ENCODE measurements around the gene GAB2. TPM values are rescaled to one million over a fixed set of nuclear protein-coding genes. Genes with fewer than 3 reads are reported as not detected.

GAB2 gene
- total RNA-seq, 1 donor from 2014 or later, result 6.6 TPM

- DNase-seq (ENCODE audit: low read depth) (no peak), FAIRE-seq (no peak)
- Histone ChIP-seq H3K27me3 (ENCODE audit: control insufficient read depth, insufficient read depth, low read length) (no peaks in the 10 kb centered on the region), H3K4me3 (ENCODE audit: low read depth, low read length) (no peak overlapping the region), H3K36me3 (ENCODE audit: control insufficient read depth, insufficient read depth, low read length) (no peaks in the 10 kb centered on the region)
- no peak for TF ChIP-seq CTCF (IDR thresholded peaks at IDR 0.05; ENCODE audit: insufficient read depth, low read length, severe bottlenecking)
Observed at GRCh38 chr11:78270971-78271370, 146.6 kb downstream of the GAB2 start.

- DNase-seq (ENCODE audit: low read depth) (no peak), FAIRE-seq (no peak)
- no peak for TF ChIP-seq CTCF (IDR thresholded peaks at IDR 0.05; ENCODE audit: insufficient read depth, low read length, severe bottlenecking)
- Histone ChIP-seq H3K36me3 (ENCODE audit: control insufficient read depth, insufficient read depth, low read length) (no peaks in the 10 kb centered on the region), H3K4me3 (ENCODE audit: low read depth, low read length) (no peak overlapping the region), H3K27me3 (ENCODE audit: control insufficient read depth, insufficient read depth, low read length) (no peaks in the 10 kb centered on the region)
Observed at GRCh38 chr11:78269806-78270205, 147.8 kb downstream of the GAB2 start.

DNA sequence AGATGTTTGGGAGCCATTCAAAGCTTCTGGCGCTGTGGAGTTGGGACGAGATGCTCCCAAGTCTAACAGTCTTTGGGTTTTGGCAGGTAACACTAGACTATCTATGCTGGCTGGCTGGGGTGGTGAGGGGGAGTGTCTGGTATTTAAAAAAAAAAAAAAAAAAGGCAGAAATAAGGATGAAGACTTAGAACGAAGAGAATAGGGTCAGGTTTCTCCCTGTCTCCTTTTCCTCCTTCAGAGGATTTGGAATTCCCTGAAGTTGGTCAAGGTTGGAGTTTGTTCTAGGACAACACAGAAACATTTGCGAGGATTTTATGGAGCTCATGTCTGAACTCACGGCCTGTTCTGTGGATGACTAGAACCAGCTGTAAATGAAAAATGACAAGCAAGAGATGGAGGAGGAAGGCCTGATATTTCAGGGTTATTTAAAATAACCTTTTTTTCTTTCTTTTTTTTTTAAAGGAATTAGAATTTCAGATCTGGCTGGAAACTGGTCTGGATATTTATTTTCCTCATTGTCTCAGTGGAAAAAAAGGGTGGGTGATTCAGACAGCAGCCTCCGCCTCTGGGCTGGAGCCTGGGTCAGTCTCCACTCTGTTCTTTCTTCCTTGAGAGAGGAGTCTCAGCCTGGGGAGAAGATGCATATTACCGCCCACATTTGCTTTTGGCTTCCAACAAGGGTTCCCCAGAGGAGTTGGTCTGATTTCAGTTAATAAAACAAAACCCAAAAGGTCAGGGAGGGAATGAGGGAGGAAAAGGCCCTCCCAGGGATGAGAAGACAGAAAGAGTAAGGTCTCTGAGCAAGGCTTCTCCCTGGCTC is 148.8 kb downstream of the GAB2 start:
- Histone ChIP-seq H3K4me3 (ENCODE audit: low read depth, low read length) (no peak overlapping the region), H3K36me3 (ENCODE audit: control insufficient read depth, insufficient read depth, low read length) (no peaks in the 10 kb centered on the region), H3K27me3 (ENCODE audit: control insufficient read depth, insufficient read depth, low read length) (no peaks in the 10 kb centered on the region)
- TF ChIP-seq CTCF (IDR thresholded peaks at IDR 0.05; ENCODE audit: insufficient read depth, low read length, severe bottlenecking), result no peak
- no peak for DNase-seq (ENCODE audit: low read depth)
- no peak for FAIRE-seq

- DNase-seq (ENCODE audit: low read depth), result no peak
- Histone ChIP-seq H3K27me3 (ENCODE audit: control insufficient read depth, insufficient read depth, low read length) (no peaks in the 10 kb centered on the region), H3K36me3 (ENCODE audit: control insufficient read depth, insufficient read depth, low read length) (no peaks in the 10 kb centered on the region), H3K4me3 (ENCODE audit: low read depth, low read length) (no peak overlapping the region)
- no peak for FAIRE-seq
- TF ChIP-seq CTCF (IDR thresholded peaks at IDR 0.05; ENCODE audit: insufficient read depth, low read length, severe bottlenecking), result no peak
Observed at GRCh38 chr11:78266451-78266850, 151.2 kb downstream of the GAB2 start.

DNA sequence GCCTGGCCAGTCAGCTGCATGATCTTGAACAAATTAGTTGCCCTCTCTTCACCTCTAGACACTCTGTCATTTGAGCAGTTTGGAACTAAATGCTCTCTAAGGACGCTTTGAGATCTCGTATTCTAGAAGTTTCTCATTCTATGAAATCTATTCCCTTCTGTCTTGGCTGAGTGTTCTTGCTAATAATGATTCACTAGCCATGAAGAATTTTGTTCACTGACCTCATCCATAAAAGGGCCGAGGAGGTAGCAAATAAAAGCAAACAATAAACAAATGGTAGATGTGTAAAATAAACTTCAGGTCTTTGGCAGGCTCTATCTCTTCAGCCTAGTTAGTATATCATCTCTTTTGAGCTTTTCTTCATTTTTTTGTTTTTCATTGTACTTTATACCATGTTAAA is 152.3 kb downstream of the GAB2 start:
- no peak for TF ChIP-seq CTCF (IDR thresholded peaks at IDR 0.05; ENCODE audit: insufficient read depth, low read length, severe bottlenecking)
- no peak for FAIRE-seq
- no peaks in the 10 kb centered on the region for H3K27me3 ChIP-seq (ENCODE audit: control insufficient read depth, insufficient read depth, low read length)
- no peaks in the 10 kb centered on the region for H3K36me3 ChIP-seq (ENCODE audit: control insufficient read depth, insufficient read depth, low read length)
- DNase-seq (ENCODE audit: low read depth), result no peak
- no peak overlapping the region for H3K4me3 ChIP-seq (ENCODE audit: low read depth, low read length)

- Histone ChIP-seq H3K4me3 (ENCODE audit: low read depth, low read length) (no peak overlapping the region), H3K27me3 (ENCODE audit: control insufficient read depth, insufficient read depth, low read length) (no peaks in the 10 kb centered on the region), H3K36me3 (ENCODE audit: control insufficient read depth, insufficient read depth, low read length) (no peaks in the 10 kb centered on the region)
- TF ChIP-seq CTCF (IDR thresholded peaks at IDR 0.05; ENCODE audit: insufficient read depth, low read length, severe bottlenecking), result no peak
- DNase-seq (ENCODE audit: low read depth) (no peak), FAIRE-seq (no peak)
Observed at GRCh38 chr11:78262691-78263090, 154.9 kb downstream of the GAB2 start.
